Suppressor macrophage treated with lipopolysaccharide for 1 hour (primary cell): ENCODE data around the gene CD6.

Experiments used
- DNase-seq, 3 donors: peaks; one replicate each; pipeline ENCODE4 v3.0.0-alpha.2; 2020 to 2022

CD6 gene

GRCh38 chr11:60935676-60936442 lies 35.6 kb upstream of the CD6 start:
- no peak for DNase-seq

- DNase-seq: no peak
Measured at GRCh38 chr11:60936467-60937143, 34.9 kb upstream of the CD6 start.

GRCh38 chr11:60937144-60937527 lies 34.3 kb upstream of the CD6 start:
- no peak for DNase-seq

- DNase-seq: no peak
Measured at GRCh38 chr11:60937811-60938210, 33.7 kb upstream of the CD6 start.

GRCh38 chr11:60938500-60938899 lies 33.0 kb upstream of the CD6 start:
- DNase-seq: no peak

- DNase-seq: no peak
Measured at GRCh38 chr11:60939301-60939700, 32.2 kb upstream of the CD6 start.

- no peak for DNase-seq
Measured at GRCh38 chr11:60939855-60940254, 31.6 kb upstream of the CD6 start.

- no peak for DNase-seq
Measured at GRCh38 chr11:60941371-60942119, 29.9 kb upstream of the CD6 start.

GRCh38 chr11:60942219-60942618 lies 29.3 kb upstream of the CD6 start:
- DNase-seq: no peak

GRCh38 chr11:60942970-60943565 lies 28.4 kb upstream of the CD6 start:
- DNase-seq: no peak

GRCh38 chr11:60944490-60945294 lies 26.8 kb upstream of the CD6 start:
- DNase-seq: peak; percentile 78 to 82 (median 79)

GRCh38 chr11:60945295-60945667 lies 26.2 kb upstream of the CD6 start:
- DNase-seq: no peak

GRCh38 chr11:60946601-60947264 lies 24.7 kb upstream of the CD6 start:
- no peak for DNase-seq

- no peak for DNase-seq
Measured at GRCh38 chr11:60947700-60948099, 23.8 kb upstream of the CD6 start.

GRCh38 chr11:60948250-60948649 lies 23.2 kb upstream of the CD6 start:
- no peak for DNase-seq

- peak in 1 of 3 donors; percentile 35 for DNase-seq
Measured at GRCh38 chr11:60950024-60950423, 21.5 kb upstream of the CD6 start.

- DNase-seq: peak; percentile 43 to 71 (median 47)
Measured at GRCh38 chr11:60950933-60951605, 20.4 kb upstream of the CD6 start.

- DNase-seq: peak in 1 of 3 donors; percentile 58
Measured at GRCh38 chr11:60951606-60951903, 19.9 kb upstream of the CD6 start.

- DNase-seq: peak; percentile 97 to 98 (median 97)
Measured at GRCh38 chr11:60951904-60952741, 19.4 kb upstream of the CD6 start, which contains the start of gene SLC15A3. Gene SLC15A3 (minus strand): TSS chr11:60952176. CDS start chr11:60951551, 625 bp downstream.

- no peak for DNase-seq
Measured at GRCh38 chr11:60952742-60953170, 18.7 kb upstream of the CD6 start.
